GM04504 (cell line): Measurements from ENCODE around the gene CCDC83.

ENCODE experiments used
- DNase-seq: peaks from one replicate; pipeline ENCODE4 v3.0.0-alpha.2; 2012; ENCODE audit warnings: low read depth

CCDC83 gene

DNA sequence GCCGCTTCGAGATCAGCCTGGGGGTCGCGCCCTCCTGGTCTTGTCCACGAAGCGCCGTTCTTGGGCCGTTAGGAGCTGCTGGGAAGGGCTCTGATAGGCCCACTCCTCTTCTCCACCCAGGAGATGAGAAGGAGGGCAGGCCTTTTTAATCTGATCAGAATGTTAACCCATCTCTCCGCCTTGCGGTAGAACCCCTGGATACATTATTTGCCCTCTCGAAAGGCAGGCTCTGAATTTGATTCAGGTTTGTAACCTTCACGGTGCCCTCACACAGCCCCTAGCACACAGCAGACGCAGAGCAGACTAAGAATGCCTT, at the start of gene CCDC83:
Gene CCDC83, plus strand, starts transcription at position 43 of the 316 bp plus-strand sequence. CDS start 9,741 bp downstream, outside the sequence.
- DNase-seq, result no peak

DNA sequence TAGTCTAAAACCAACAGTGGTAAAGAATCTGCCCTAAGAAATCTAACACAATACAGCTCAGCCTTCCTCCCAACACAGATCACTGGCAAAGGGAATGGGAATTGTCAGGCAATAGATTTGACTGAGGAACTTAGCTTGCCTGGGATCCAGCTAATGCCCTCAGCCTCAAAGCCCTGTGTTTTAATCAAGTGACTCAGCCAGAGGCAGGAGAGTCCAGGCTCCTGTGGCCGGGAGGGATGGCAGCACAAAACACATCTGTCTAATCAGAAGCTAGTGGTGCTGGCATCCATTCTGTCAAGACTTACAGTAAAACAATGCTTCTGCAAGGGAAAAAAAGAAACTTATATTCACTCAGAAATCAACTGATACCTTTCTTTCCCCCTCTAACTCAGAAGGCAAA, 49.8 kb upstream of the CCDC83 start:
- DNase-seq, result no peak

DNA sequence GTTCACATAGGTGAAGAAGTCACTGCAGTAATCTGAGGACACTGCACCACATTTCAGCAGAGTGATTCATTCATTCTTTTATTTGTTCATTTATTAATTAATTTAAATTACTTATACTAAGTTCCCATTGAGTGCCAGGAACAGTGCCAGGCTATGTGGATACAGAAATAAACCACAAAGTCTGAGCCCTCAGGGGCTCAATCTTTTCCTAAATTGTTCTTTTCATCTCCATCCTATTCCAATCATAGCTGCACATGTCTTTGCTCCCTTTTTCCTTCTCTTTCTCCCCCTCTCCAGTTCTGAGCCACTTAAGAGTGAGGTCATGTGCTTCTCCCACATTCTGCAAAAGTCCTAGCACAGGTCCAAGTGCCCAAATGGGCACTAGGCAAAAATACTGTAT, 49.2 kb upstream of the CCDC83 start:
- no peak for DNase-seq

DNA sequence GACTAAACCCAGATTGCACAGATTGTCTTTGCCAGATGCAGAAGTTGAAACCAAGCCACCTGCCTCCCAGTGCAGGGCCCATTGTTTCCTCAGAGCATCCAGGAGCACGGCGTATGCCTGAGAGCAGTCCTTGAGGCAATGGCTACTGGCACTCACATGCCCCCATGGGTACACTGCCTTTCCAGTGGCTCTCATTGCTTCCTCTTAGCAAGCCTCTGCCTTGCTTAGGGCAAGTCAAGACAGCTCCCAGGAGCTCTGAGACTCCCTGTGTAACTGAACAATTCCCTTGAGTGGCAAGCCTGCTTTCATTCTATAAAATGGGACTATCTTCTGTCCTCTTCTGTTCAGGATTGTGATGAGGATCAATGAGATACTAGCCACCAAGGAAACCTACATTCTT, 48.3 kb upstream of the CCDC83 start:
- no peak for DNase-seq

DNA sequence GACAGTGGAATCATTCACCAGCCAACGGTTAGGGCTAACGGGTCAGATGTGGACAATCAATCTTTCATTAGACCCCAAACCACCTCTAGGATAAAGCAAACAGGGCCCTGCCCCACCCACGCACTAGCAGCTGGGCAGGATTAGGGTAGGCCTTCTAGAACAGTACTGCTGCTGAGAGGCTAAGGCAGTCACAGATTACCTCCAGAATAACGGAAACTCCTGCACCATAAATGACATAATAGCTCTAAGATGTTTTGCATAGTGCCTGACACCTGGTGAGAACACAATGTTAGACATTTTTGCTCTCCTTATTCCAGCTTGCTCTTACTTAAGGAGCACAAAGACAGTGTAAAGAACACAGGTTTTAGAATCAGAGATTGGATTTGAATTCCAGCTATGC, 46.0 kb upstream of the CCDC83 start:
- DNase-seq, result no peak

DNA sequence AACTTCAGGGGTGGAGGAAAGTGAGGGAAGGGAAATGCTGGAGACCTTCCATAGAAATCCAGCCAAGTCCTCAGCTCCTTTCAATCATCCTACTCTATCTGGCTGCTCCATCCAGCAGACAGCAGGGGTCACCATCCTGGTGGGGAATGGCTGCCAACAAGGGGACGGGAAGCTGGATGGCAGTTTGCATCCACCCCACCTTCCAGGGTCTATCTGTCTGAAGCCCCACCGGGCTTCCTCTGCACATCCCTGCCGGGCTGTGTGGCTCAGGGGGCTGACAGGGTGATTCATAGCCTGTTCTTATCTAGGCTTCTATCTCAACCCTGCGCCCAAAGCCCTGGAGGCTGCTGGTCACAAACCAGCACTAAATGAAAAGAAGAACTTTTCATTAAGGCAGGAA, 45.3 kb upstream of the CCDC83 start:
- DNase-seq, result no peak

DNA sequence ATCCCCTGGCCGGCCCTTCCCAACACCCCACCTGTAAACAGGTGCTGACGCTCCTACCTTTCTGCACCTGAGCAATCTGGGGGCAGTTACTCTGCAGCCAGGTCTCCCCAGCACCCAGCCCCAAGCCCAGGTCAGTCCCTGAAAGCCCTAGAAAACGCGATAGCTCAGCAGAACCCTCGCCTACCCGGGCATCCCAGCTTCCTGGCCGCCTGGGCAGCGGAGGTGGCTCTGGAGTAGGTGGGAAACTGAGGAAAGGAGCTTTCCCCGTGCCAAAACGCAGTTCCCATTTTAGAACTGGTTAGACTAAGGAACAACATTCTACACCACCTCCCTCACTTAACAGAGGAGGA, 44.7 kb upstream of the CCDC83 start:
- DNase-seq, result no peak

DNA sequence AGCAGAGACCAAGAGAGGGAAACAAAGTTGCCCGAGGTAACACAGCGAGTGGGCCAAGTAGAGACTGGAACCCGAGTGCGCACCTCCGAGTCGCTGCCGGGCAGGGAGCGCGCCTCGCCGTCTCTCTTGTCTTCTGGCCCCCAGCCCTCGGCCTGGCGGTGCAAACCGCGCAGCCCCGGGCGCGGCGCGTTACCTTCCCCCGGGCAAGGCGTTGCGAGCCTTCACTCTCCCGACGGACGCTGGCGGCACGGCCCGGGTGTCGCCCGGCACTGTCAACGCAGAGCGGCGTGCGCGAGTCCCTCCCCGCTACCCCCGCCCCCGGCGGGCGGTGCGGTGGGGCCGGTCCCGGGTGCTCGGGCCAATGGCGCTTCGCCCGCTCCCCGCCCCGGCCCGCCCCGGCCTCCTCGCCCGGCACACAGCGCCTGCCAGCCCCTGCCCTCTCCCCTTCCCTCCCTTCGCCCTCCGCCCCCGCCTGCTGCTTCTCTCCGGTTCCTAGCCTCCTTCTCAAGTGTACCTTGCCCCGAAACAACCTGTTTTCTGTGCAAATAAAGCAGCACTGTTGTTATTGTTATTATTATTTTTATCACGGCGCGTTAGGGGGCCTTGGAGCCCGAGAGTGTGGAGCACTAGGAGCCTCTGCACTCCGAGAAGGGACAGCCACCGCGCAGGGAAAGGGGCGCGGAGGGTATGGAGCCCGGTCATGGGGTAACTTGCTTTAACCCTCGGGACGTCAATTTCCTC, 44.1 kb upstream of the CCDC83 start, which contains the start of gene SYTL2:
Gene SYTL2, minus strand, starts transcription at position 271 of the 741 bp plus-strand sequence. CDS start 53,416 bp downstream, outside the sequence.
- peak; percentile 48 for DNase-seq

DNA sequence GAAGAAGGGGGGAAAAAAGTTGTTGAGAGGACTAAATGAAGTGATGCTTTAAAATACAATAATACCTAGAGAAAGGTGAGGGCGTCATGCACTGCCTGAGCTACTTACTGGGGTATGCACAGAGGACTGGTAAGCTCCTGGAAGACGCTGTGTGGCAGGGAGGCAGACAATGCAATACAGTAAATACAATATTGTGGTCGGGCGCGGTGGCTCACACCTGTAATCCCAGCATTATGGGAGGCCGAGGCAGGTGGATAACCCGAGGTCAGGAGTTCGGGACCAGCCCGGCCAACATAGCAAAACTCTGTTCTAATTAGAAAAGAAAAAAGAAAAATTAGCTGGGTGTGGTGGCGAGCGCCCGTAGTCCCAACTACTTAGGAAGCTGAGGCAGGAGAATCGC, 43.6 kb upstream of the CCDC83 start:
- no peak for DNase-seq

DNA sequence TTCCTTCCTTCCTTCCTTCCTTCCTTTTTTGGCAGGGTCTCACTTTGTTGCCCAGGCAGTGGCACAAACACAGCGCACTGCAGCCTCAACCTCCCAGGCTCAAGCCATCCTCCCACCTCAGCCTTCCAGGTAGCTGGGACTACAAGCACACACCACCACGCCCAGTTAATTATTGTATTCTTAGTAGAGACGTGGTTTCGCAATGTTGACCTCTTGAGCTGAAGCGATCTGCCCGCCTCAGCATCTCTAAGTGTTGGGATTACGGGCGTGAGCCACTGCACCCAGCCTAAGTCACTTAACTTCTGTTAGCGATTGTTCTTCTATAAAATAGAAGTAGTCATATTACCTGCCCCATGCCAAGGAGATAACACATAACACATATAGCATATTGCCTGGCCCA, 41.5 kb upstream of the CCDC83 start:
- DNase-seq, result no peak

DNA sequence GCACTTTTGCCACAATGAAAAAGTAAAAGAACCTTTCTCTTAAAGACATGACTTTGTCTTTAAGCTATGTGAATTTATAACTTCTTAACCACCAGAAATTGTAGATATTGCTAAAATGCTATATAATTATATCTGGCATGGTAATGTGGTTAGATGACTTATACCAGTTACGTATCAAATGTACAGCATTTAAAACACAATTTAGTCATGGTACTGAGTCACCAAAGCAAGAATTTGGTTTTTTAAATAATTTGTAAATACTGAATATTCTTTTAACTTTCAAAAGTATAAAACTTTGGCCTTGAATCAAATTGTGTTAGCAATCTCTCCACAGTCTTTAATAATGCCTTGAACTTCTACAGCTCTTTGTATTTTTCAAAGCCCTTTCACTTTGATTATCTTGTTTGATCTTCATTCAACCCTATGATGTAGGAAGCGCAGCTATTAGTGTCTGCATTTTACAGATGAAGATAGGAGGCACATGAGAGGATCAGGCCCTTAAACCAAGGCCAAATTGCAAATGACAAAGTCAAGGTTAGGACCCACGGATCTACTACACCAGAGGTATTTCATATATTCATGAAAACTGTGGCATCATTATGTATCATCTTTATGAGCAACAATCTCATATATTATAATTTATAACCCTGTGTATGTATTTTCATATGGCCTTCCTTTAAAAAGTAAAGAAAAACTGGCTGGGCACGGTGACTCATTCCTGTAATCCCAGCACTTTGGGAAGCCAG, 39.8 kb upstream of the CCDC83 start:
- DNase-seq, result peak; percentile 64

DNA sequence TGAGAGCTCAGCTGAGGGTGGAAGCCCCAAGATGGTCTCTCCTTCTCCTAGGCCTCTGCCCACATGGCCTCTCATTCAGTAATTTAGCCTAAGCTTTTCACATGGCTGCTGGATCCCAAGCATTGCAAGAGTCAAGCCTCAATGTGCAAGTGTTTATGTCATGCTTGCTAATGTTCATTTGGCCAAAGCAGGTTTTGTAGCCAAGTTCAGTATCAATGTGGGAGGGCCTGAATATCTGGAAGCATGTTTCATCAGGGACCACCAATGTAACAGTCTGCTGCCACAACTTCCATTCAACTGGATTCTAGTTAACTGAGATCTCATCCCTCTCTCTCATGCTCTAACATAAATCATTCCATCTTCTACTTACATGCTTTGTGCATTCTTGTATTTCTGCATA, 35.7 kb upstream of the CCDC83 start:
- no peak for DNase-seq

DNA sequence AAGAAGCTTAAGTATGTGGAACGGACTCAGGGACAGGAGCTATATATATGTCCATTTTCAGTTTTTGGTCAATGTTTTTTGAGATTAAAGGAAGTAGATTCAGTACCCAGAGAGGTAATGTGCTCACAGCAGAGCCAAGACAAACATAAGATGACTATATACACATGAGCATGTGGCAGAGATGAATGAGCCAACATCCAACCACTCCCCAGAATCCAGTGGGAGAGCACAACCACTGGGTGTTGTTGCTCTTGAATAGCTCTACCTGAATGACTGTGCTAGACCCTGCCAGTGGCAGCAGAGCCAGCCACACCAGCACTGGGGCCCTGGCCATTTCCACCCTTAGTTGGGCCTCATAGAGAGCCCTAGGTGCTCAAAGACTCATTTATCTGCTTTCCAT, 33.5 kb upstream of the CCDC83 start:
- no peak for DNase-seq

DNA sequence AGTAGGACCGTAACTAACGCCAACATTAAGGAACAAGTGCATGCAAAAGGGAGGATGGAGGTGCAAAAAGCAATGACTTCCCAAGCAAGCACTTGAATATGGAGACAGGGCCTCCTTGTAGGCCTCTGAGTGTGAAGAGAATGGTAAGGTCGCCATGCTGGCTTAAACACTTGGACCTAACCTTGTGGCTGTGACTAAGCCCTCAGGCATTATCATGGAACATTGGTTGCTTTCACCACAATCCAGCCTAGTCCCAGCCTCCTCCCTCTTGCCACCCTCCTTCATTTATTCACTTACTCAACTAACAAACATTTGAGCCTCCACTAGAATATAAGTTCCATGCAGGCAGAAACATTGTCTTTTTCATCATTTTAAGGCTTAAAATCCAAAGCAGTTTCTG, 32.4 kb upstream of the CCDC83 start:
- no peak for DNase-seq

DNA sequence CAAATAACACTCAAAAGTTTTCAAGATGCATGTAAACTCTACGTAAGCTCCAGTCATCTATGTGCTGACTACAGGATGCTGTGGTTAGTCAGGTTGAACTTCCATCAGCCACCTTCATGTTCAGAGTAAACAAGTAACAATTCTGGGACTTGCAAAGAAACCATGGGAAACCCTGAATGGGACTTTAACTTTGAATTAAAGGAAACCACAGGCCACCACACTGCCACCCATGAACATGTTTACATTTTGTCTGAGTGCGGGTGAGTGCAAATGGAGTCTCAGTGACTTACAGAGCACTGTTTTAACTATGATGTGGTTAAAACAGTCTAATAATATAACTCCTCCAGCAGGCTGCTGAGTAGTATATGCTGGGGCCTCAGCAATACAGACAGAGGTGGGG, 31.4 kb upstream of the CCDC83 start:
- no peak for DNase-seq

DNA sequence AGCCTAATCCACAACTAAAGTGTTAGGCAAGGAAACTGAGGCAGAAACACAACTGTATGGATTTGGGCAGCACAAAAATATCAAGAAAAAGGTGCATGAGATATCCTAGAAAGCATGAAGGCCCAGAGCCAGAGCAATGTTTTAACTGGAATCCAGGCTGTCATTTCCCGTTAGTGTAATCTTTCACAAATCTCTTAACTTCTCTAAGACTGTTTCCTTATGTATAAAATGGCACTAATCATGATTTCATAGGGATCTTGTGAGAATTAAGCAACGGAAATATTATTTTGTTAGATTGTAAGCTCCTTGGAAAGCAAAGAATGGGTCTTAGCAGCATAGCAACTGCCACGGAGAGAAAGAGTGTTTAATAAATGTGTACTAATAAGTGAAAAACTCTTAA, 29.6 kb upstream of the CCDC83 start:
- DNase-seq, result no peak

DNA sequence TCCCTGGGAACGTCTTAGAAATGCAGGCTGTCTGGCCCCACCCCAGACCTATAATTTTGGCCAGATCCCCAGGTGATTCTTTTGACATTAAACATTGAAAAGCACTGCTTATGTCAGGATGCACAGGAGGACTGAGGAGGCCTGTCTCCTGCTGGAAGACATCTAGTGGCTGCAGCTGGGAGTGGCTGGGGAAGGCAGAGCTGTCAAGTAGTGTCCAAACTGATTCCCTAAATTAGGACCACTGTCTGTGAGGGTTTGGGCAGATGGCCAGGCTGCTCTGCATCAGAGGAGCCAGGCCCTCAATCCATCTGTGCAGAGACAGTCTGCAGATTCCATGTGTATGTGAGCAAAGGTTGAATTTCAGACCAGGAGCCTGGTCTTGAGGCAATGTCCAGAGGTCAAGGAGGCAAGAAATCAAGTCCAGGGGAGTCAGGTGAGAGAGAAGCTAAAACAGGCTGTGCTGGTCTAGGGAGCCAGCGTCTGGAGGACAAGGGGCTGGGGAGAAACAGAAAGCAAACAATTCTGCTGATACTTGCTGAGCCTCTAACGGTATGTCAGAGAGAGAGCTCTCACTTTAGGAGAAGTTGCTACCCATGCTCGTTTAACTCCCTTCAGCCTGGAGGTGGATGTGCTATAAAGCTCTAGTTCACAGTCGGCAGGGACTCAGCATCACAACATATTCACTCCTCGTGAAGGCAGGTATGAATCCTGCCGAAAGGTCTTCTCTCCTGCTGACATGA, 28.9 kb upstream of the CCDC83 start:
- DNase-seq, result no peak

DNA sequence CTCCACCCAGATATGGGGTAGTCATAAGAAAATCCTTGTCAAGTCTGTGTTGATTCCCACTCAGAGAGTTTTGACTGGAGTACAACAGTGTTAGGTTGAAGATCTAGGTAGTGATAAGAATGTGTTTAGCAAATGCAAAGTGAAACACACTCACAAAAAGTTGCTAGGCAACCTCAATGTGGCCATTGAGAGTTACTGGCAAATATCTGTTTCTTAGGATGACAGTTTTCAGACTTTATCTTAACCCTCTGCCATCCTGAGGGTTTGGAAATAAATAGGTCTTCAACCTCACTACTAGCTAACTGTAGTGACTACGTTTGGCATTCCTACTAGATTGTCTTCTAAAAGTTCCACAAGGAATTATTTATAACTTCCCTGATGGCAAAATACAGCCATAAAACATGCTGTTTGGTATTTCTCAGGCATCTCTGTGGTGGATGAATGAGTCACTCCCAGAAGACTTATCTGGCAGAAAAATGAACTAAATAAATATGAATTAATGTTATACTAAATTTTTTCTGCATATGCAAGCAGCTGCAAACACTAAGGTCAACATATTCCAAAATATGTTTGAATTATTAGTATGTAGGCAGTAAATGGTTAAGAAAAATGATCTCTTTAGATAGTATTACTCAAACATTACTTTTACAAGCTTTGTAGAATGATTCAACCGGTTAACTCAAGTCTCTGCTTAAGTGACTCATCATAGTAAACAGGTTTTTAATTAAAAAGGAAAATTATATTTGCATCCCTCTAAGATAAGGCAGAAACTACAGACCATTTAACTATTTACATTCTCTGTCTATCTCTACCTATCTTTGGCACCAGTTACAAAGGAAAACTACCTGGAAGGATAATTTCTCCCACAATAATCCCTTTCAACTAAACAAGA, 27.2 kb upstream of the CCDC83 start:
- DNase-seq, result peak; percentile 89

DNA sequence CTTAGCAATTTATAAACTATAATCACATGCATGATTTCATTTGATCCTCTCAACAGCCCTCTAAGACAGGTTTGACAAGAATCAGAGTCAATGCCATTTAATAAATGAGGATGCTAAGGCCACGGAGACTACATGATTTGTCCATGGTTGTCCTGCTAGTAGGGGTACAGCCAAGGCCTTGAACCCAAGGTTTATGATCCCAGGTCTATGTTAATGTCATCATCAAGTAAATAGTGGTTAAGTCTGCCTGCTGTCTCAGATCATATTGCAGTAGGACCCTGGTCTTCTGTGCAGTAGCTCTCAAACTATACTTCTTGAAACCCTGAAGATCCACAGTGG, 26.6 kb upstream of the CCDC83 start:
- no peak for DNase-seq

DNA sequence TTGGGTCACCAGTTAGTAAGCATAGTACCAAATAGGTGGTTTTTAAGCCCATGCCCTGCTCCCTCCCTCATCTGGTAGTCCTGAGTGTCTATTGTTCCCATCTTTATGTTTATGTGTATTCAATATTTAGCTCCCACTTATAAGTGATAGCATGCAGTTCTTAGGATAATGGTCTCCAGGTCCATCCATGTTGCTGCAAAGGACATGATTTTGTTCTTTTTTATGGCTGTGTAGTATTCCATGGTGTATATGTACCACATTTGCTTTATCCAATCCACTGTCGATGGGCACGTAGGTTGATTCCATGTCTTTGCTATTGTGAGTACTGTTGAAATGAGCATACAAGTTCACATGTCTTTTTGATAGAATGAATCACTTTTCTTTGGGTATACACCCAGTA, 26.0 kb upstream of the CCDC83 start:
- DNase-seq, result no peak

DNA sequence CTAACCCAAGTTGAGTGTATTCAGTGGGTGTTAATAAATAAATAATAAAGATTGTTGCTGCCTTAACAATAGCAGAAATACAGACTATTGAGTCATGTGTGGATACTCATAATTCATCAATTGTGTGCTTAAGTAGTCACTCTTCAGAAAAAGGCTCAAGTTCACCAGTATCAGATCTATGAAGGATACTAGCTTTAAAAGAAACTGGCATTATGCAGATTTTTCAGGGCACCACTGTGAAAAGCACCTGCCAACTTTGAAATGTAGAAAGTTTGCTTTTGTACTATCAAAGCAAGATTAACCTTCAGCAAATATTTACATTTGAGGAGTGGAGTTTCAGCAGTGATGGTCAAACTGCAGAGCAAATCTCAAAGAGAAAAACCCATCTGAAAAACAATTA, 24.1 kb upstream of the CCDC83 start:
- DNase-seq, result no peak

DNA sequence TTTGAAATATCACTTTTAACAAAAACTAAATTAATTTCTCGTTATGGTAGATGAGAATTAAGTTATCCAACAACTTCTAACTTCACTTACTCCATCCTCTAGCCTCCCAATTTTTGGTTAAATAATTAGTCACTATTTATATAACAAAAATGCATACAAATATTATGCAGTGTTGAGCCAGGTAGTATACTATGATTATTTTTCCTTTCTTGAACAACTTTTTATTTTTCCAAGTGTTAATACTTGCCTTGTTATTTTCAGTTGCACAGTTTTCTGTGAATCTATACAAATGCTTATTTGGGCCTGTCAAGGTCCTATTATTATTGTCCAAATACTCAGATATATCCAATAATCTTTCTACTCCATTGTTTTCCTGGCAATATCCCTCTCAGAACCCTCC, 19.9 kb upstream of the CCDC83 start:
- DNase-seq, result no peak
